Lung (tissue), 12 donors: Measurements from ENCODE around the gene ZGPAT. TPM values are rescaled to one million over a fixed set of nuclear protein-coding genes. Genes with fewer than 3 reads are reported as not detected.

Experiments used
- ATAC-seq: fragments of 200-7000 bp; cut with Tn5 transposase; one replicate; pipeline ENCODE4 v1.9.1; 2020; ENCODE audit warnings: moderate number of reproducible peaks; ENCODE audit not compliant: insufficient read depth, low FRiP score
- DNase-seq, 3 donors: peaks; one replicate each; pipeline ENCODE4 v3.0.0-alpha.2; 2013 to 2017
- H3K27ac ChIP-seq, 2 donors: one replicate each; pipeline ENCODE4 v1.5.1; 2013; ENCODE audit warnings: mild to moderate bottlenecking in 2 of 2, moderate library complexity in 2 of 2, control low read depth in 1 of 2, inconsistent platforms in 1 of 2, low read depth in 1 of 2, low read length in 1 of 2
- H3K27me3 ChIP-seq, 3 donors: one replicate each; pipeline ENCODE4 v1.5.1; 2013; ENCODE audit warnings: low read length in 2 of 3; ENCODE audit not compliant: control insufficient read depth in 3 of 3, insufficient read depth in 3 of 3
- H3K36me3 ChIP-seq, 4 donors: one replicate each; pipeline ENCODE4 v1.5.1; 2013; ENCODE audit warnings: low read length in 4 of 4, mild to moderate bottlenecking in 1 of 4, moderate library complexity in 1 of 4; ENCODE audit not compliant: control insufficient read depth in 4 of 4, insufficient read depth in 4 of 4
- H3K4me1 ChIP-seq, 5 donors: one replicate each; pipeline ENCODE4 v1.5.1; 2013; ENCODE audit warnings: low read length in 5 of 5, mild to moderate bottlenecking in 2 of 5, moderate library complexity in 1 of 5; ENCODE audit not compliant: control insufficient read depth in 5 of 5, insufficient read depth in 5 of 5
- H3K4me3 ChIP-seq: one replicate; pipeline ENCODE4 v1.5.1; 2013; ENCODE audit warnings: mild to moderate bottlenecking, control low read depth, moderate library complexity
- H3K9ac ChIP-seq, 2 donors: one replicate each; pipeline ENCODE4 v1.5.1; 2013; ENCODE audit warnings: low read length in 2 of 2, control low read depth in 1 of 2; ENCODE audit not compliant: insufficient read depth in 1 of 2
- H3K9me3 ChIP-seq, 4 donors: one replicate each; pipeline ENCODE4 v1.5.1; 2013; ENCODE audit warnings: low read length in 3 of 4, mild to moderate bottlenecking in 1 of 4, moderate library complexity in 1 of 4; ENCODE audit not compliant: control insufficient read depth in 4 of 4, insufficient read depth in 3 of 4
- CTCF ChIP-seq: IDR thresholded peaks from 2 replicates; pipeline ENCODE4 v1.5.1; 2012; ENCODE audit warnings: mild to moderate bottlenecking; ENCODE audit errors: control extremely low read depth, extremely low read depth
- WGBS, 2 donors: extraction: QIAGEN DNeasy Blood & Tissue Kit; methylation state at CpG; one replicate each; pipeline ENCODE4 v1.1.7; 2013; 5-methylcytosine and 5-hydroxymethylcytosine counted together
- polyA plus RNA-seq, 2 donors: library from polyadenylated mRNA; stranded (reverse); fragments of 200-250 nt; gene quantifications; one replicate each; pipeline ENCODE4 v1.2.1, GENCODE V29; 2013
- total RNA-seq, 2 donors: library from RNA; depleted of rRNA in 1 of 2; stranded (reverse); fragments of >200 nt in 1 of 2; gene quantifications; one replicate each; pipeline ENCODE4 v1.2.1, GENCODE V29; 2014 to 2021
- donor health status: control.
- donor health status: control.
- donor health status: Bipolar disorder and iron deficiency.
- donor health status: healthy.
- donor health status: DM: yes; HTN: yes; CAD: no.

The ZGPAT gene
- total and polyA plus RNA-seq, 4 donors = 18.3 to 45.0 (median 33.7) TPM

- no peak for DNase-seq
- no peak for TF ChIP-seq CTCF
- no peak overlapping the region for H3K4me3 ChIP-seq
Observed at GRCh38 chr20:63737945-63738686, 30.3 kb downstream of the ZGPAT start.

GRCh38 chr20:63738687-63739129, 30.9 kb downstream of the ZGPAT start:
- Histone ChIP-seq H3K27me3 (no peaks in the 10 kb centered on the region), H3K27ac (peak overlapping the region; percentile 73 to 82), H3K36me3 (peaks cover 0 to 48% (median 11%) of the 10 kb centered on the region in 4 donors), H3K4me1 (peaks cover 0 to 22% (median 7%) of the 10 kb centered on the region in 5 donors), H3K9me3 (no peaks in the 10 kb centered on the region), H3K4me3 (no peak overlapping the region), H3K9ac (no peak overlapping the region)
- no peak for TF ChIP-seq CTCF
- DNase-seq (peak; percentile 67 to 71 (median 70)), ATAC-seq (no peak)
- WGBS, 2 donors = 16 to 17% methylated on average over 22 to 26 of the region's 26 CpGs

More at GRCh38 chr20:63737945-63738686, 30.3 kb downstream of the ZGPAT start:
- H3K36me3 ChIP-seq = peaks cover 0 to 48% (median 13%) of the 10 kb centered on the region in 4 donors
- H3K27me3 ChIP-seq = no peaks in the 10 kb centered on the region
- peaks cover 0 to 22% (median 7%) of the 10 kb centered on the region in 5 donors for H3K4me1 ChIP-seq
- no peak for ATAC-seq
- no peaks in the 10 kb centered on the region for H3K9me3 ChIP-seq
- 18 to 28% methylated on average over 39 to 43 of the region's 43 CpGs for WGBS, 2 donors
- H3K27ac ChIP-seq = no peak overlapping the region
- H3K9ac ChIP-seq = no peak overlapping the region

GRCh38 chr20:63739130-63740069, 31.6 kb downstream of the ZGPAT start, which contains the start of gene SLC2A4RG:
SLC2A4RG (plus strand) TSS chr20:63739776; CDS start chr20:63739913, 137 bp downstream.
- H3K36me3 ChIP-seq = peaks cover 0 to 41% (median 8%) of the 10 kb centered on the region in 4 donors
- peak; percentile 83 to 95 (median 85) for DNase-seq
- 1 to 3% methylated on average over 34 to 136 of the region's 136 CpGs for WGBS, 2 donors
- H3K9me3 ChIP-seq = no peaks in the 10 kb centered on the region
- ATAC-seq = peak; percentile 53
- peaks cover 0 to 22% (median 7%) of the 10 kb centered on the region in 5 donors for H3K4me1 ChIP-seq
- H3K4me3 ChIP-seq = peak within 1 kb of the TSS; percentile 59
- H3K9ac ChIP-seq = no peak within 1 kb of the TSS
- H3K27ac ChIP-seq = peak within 1 kb of the TSS; percentile 81 to 83
- TF ChIP-seq CTCF = no peak
- H3K27me3 ChIP-seq = no peaks in the 10 kb centered on the region
